Measurements from ENCODE around the gene USB1. TPM values are rescaled to one million over a fixed set of nuclear protein-coding genes. Genes with fewer than 3 reads are reported as not detected.

The USB1 gene
- total and polyA plus RNA-seq, 3 donors from 2014 or later, result 39.7 to 63.7 (median 62.4) TPM

DNA sequence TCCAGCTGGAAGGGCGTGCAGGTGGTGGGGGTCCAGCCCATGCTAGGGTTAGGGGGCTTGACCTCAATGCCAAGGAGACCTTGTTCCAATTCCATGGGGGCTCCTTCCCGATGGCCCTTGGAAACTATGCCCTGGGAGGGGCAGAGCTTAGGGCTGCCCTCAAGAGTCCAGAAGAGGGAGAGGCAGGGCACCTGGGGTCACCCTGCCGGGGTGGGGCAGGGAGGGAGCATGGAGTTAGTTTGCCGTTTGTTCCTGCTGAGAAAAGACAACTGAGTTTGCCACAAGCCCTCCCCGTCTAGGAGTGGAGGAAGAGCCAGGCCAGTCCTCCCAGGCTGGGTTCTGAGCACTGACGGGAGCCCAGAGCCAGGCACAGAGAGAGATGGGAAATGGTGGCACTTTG lies 45.7 kb downstream of the USB1 start:
- Histone ChIP-seq H3K27ac (peak overlapping the region in 1 of 2 donors; percentile 53), H3K4me3 (no peak overlapping the region), H3K27me3 (no peaks in the 10 kb centered on the region), H3K9me3 (no peaks in the 10 kb centered on the region), H3K4me1 (peaks cover 28% of the 10 kb centered on the region), H3K36me3 (ENCODE audit: low read depth, missing control alignments) (no peaks in the 10 kb centered on the region)
- intact Hi-C loops (cut with DNase I; ENCODE audit: low total_unique reads), result no loop called here
- WGBS, 2 donors, result 63 to 68% methylated on average over 2 to 6 of the region's 6 CpGs
- TF ChIP-seq, protein P1, sequence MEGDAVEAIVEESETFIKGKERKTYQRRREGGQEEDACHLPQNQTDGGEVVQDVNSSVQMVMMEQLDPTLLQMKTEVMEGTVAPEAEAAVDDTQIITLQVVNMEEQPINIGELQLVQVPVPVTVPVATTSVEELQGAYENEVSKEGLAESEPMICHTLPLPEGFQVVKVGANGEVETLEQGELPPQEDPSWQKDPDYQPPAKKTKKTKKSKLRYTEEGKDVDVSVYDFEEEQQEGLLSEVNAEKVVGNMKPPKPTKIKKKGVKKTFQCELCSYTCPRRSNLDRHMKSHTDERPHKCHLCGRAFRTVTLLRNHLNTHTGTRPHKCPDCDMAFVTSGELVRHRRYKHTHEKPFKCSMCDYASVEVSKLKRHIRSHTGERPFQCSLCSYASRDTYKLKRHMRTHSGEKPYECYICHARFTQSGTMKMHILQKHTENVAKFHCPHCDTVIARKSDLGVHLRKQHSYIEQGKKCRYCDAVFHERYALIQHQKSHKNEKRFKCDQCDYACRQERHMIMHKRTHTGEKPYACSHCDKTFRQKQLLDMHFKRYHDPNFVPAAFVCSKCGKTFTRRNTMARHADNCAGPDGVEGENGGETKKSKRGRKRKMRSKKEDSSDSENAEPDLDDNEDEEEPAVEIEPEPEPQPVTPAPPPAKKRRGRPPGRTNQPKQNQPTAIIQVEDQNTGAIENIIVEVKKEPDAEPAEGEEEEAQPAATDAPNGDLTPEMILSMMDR (IDR thresholded peaks at IDR 0.05), result no peak
- no peak for TF ChIP-seq POLR2A (IDR thresholded peaks at IDR 0.05)
- DNase-seq, result no peak

DNA sequence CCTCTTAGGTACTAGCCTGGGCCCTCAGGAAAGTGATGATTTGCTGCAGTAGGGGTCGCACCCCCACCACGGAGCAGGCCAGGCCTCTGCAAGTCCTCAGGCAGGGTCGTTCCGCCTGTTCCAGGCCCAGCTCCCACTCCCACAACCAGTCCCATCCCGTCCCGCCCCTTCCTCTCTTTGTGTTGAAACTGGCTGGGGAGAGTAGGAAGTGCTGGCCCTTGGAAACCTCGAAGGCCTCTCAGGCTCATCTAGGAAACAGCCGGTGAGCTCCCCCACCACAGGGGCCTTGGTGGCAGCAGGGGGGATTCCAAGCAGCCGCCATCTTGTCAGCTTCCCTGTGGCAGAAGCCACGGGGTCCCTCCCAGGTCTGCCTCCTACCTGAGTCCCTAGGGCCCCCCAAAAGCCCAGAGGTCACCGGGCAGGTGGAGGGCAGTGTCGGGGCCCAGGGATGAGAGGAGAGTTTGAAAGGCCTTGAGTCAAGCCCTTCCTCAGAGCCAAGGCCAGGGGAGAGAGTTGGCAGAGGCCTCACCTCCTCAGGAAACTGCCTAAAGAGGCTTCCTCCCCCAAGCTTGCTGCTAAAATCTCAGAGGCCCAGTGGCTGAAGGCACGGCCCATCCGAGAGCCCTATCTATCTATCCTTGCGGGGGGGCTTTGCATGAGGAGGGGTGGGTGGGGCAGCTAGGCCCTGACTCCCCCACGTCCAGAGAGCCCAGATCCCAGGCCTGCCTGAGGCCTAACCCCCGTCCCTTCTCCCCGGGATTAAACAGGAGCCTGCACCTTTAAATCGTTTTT lies 46.5 kb downstream of the USB1 start:
- intact Hi-C loops (cut with DNase I; ENCODE audit: low total_unique reads), result no loop called here
- TF ChIP-seq, protein P1 (IDR thresholded peaks at IDR 0.05), result no peak
- no peak for TF ChIP-seq POLR2A (IDR thresholded peaks at IDR 0.05)
- H3K27ac ChIP-seq, result peak overlapping the region in 1 of 2 donors; percentile 53
- H3K27me3 ChIP-seq, result no peaks in the 10 kb centered on the region
- no peaks in the 10 kb centered on the region for H3K36me3 ChIP-seq (ENCODE audit: low read depth, missing control alignments)
- H3K4me1 ChIP-seq, result peaks cover 28% of the 10 kb centered on the region
- no peak overlapping the region for H3K4me3 ChIP-seq
- no peak for DNase-seq
- H3K9me3 ChIP-seq, result no peaks in the 10 kb centered on the region
- 48 to 57% methylated on average over 7 to 19 of the region's 19 CpGs for WGBS, 2 donors

DNA sequence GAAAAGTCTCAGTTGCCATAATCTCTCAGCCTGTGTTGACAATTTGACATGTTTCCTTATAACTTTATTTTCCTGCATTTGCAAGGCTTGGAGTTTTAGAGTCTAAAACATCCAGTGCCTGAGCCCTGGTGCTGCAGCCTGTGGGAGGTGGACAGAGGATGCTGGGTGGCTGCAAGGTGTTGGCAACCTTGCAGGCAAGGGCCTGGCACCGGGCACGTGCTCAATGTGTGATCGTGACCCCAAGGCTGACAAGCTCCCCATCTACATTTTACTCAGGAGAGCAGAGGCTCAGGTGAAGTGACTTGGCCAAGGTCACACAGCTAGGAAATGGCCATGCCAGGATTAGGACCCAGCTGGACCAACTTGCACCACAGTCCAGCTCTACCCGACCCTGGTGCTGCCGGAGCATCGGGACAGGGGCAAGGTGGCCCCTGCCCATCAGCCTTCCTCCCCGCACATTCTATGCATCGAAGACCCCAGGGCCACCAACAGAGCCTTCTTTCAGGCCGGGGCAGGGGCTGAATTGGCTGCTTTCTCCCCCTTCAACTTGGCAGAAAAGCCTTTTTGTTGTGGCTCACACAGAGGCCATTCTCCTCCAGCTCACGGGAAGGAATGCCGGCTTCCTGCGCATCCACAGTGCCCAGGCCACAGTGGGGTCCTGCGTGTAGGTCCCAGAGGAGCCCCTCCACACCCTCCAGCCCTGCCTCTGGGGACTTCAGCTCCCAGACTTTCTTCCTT lies 47.5 kb downstream of the USB1 start:
- H3K4me3 ChIP-seq, result no peak overlapping the region
- peaks cover 28% of the 10 kb centered on the region for H3K4me1 ChIP-seq
- intact Hi-C loops (cut with DNase I; ENCODE audit: low total_unique reads), result no loop called here
- no peaks in the 10 kb centered on the region for H3K9me3 ChIP-seq
- TF ChIP-seq, protein P1 (IDR thresholded peaks at IDR 0.05), result no peak
- TF ChIP-seq POLR2A (IDR thresholded peaks at IDR 0.05), result no peak
- H3K27ac ChIP-seq, result no peak overlapping the region
- DNase-seq, result no peak
- no peaks in the 10 kb centered on the region for H3K36me3 ChIP-seq (ENCODE audit: low read depth, missing control alignments)
- 83 to 95% methylated on average over 7 to 13 of the region's 13 CpGs for WGBS, 2 donors
- no peaks in the 10 kb centered on the region for H3K27me3 ChIP-seq

DNA sequence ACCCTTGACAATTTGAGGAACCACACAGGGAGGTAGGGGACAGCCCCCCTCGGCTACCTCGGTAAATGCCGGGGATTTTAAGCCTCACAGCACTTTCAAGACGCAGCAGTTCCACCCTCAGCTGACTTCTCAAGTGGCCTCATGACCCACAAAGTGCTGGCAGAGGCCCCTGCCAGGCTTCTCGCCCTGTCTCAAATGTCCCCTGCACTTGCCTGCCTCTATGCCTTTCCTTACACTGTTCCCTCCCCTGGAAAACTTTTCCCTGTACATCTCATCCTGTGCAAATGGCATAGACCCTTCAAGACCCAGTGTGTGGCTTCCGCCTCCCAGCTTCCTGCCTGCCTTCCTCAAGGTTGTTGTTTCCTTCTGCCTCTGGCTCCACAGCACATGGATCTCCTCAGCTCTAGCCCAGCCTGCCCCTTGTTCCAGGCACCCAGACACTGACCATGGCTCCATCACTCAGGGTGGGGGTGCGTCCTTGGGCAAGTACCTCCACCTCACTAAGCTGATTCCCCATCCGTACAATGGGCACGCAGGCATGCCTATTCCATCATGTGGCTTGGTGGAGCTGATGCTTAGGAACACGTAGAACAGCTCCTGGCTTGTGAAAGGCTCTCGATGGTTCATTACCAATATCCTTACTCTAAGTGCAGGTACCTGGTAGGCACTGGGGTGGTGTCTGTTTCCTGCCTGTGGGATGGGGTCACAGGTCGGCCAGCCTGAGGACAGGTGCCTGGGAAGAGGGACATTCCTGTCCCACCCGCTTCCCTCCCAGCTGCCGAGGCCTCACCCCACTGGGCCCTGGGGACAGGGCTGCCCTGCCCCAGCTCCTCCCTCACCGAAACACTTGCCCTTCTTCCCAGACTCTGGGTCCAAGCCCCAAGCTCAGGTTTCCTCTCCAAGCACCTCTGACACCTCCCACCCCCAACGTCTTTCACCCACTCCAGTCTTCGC lies 48.3 kb downstream of the USB1 start:
- Histone ChIP-seq H3K4me1 (peaks cover 22% of the 10 kb centered on the region), H3K36me3 (ENCODE audit: low read depth, missing control alignments) (no peaks in the 10 kb centered on the region), H3K4me3 (no peak overlapping the region), H3K9me3 (no peaks in the 10 kb centered on the region), H3K27ac (no peak overlapping the region), H3K27me3 (no peaks in the 10 kb centered on the region)
- WGBS, 2 donors, result 84 to 90% methylated on average over 13 to 17 of the region's 17 CpGs
- no peak for DNase-seq
- TF ChIP-seq POLR2A (IDR thresholded peaks at IDR 0.05), result no peak
- TF ChIP-seq, protein P1 (IDR thresholded peaks at IDR 0.05), result no peak
- intact Hi-C loops (cut with DNase I; ENCODE audit: low total_unique reads), result no loop called here
